GM13976 (cell line): ENCODE measurements around the gene ZNRF2.

Experiments used
- DNase-seq: peaks from one replicate; pipeline ENCODE4 v3.0.0; 2012; ENCODE audit warnings: low spot score
- CTCF ChIP-seq: IDR thresholded peaks from 2 replicates; pipeline ENCODE4 v1.5.1; 2012; ENCODE audit warnings: borderline replicate concordance, mild to moderate bottlenecking; ENCODE audit not compliant: insufficient read depth; ENCODE audit errors: extremely low read depth, missing control alignments, control extremely low read depth
- in situ Hi-C: fragments of 300-500 bp; cut with MboI; formaldehyde crosslinking; loops from one replicate; pipeline ENCODE4 v1.12.0; 2022; ENCODE audit warnings: low sequenced_read_pairs, mixed read lengths, inconsistent platforms; ENCODE audit not compliant: unreplicated experiment

Gene ZNRF2

GRCh38 chr7:30315589-30315988 is 31.2 kb downstream of the ZNRF2 start:
- TF ChIP-seq CTCF = no peak

GRCh38 chr7:30320392-30320791 is 36.0 kb downstream of the ZNRF2 start:
- in situ Hi-C loops = no loop called here
- no peak for TF ChIP-seq CTCF
- no peak for DNase-seq

More at GRCh38 chr7:30315589-30315988, 31.2 kb downstream of the ZNRF2 start:
- in situ Hi-C loops = no loop called here
- DNase-seq = no peak

GRCh38 chr7:30321089-30321881 is 36.9 kb downstream of the ZNRF2 start:
- in situ Hi-C loops = no loop called here
- no peak for DNase-seq
- TF ChIP-seq CTCF = no peak

- in situ Hi-C loops = no loop called here
- TF ChIP-seq CTCF = no peak
- no peak for DNase-seq
These were observed 37.4 kb downstream of the ZNRF2 start for GRCh38 chr7:30321882-30322192.

GRCh38 chr7:30322271-30323005 is 38.0 kb downstream of the ZNRF2 start:
- peak; percentile 24 for DNase-seq
- in situ Hi-C loops = no loop called here
- TF ChIP-seq CTCF = no peak

GRCh38 chr7:30323006-30323355 is 38.6 kb downstream of the ZNRF2 start:
- in situ Hi-C loops = no loop called here
- DNase-seq = no peak
- no peak for TF ChIP-seq CTCF
